Left cardiac atrium (tissue), 4 donors: ENCODE data around the gene EPHB2. TPM values are rescaled to one million over a fixed set of nuclear protein-coding genes. Genes with fewer than 3 reads are reported as not detected.
A peak's percentile ranks its signal among the peaks of the same experiment; 100 is the strongest.

ENCODE experiments used
- ATAC-seq, 2 donors: fragments of 200-7000 bp; cut with Tn5 transposase; one replicate each; pipeline ENCODE4 v1.9.1; 2020; ENCODE audit warnings: mild to moderate bottlenecking in 2 of 2, moderate library complexity in 2 of 2
- DNase-seq: peaks from one replicate; pipeline ENCODE4 v3.0.0-alpha.2; 2020
- intact Hi-C, 2 donors: fragments of 100-400 bp; cut with DNase I; formaldehyde crosslinking; loops; one replicate each; pipeline versions ENCODE4 v1.14.1 to v1.15.1; 2022 to 2023
- microRNA-seq, 2 donors: library from miRNA; unstranded; fragments of <30 nt; microRNA quantifications; one replicate each; pipeline ENCODE4 v1.2.0, GENCODE V29; 2020
- total RNA-seq, 2 donors: library from RNA; stranded (reverse); fragmentation: NEBNext Ultra II Directional; extraction: Animal tissue kit (Norgen Biotek cat#: 25700); gene quantifications; one replicate each; pipeline ENCODE4 v1.2.1, GENCODE V29; 2021
- donor health status: DM: no; HTN: yes; CAD: no.
- donor health status: DM: no; HTN: yes; CAD: no; lungs with severe emphysema.
- donor health status: DM: yes; HTN: yes; CAD: no.
- donor health status: Dilated cardiomyopathy.

Gene EPHB2
- total RNA-seq, 2 donors from 2014 or later = 2.9 to 4.3 TPM

DNA sequence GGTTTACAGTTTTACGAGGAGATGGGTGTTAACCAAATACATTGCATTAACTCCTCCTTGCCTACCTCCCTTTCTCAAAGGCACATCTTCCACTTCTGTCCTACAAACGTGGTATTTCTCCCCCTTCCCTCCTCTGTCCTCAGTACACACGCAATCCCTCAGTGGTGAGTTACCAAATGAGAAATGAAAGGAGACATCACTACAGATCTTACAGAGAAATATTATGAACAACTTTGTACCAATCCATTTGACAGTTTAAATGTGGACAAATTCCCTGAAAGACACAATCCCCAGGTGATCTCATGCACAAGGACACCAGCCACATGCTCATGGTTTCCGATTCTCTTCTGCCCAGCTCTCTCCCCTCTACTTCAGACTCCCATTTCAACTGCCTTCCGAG lies 255.7 kb downstream of the EPHB2 start:
- intact Hi-C loops = no loop called here
- no peak for DNase-seq
- ATAC-seq = no peak

DNA sequence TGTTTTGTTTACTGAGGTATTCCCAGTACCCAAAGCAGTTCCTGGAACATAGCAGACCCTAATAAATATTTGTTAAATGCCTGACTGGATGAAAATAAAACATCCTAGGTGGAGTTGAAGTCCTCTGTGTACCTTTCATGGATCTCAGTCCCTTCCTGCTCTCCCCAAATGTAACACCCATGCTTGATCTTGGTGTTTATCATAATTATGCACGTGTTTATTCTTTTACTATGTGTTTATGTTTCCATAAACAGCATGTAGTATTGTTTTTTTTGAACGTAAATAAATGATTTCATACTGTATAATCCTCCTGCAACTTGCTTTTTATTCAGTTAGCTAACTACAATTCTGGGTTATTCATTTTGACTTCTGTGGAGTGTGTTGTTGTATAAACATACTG lies 257.2 kb downstream of the EPHB2 start:
- intact Hi-C loops = no loop called here
- ATAC-seq = no peak
- no peak for DNase-seq

DNA sequence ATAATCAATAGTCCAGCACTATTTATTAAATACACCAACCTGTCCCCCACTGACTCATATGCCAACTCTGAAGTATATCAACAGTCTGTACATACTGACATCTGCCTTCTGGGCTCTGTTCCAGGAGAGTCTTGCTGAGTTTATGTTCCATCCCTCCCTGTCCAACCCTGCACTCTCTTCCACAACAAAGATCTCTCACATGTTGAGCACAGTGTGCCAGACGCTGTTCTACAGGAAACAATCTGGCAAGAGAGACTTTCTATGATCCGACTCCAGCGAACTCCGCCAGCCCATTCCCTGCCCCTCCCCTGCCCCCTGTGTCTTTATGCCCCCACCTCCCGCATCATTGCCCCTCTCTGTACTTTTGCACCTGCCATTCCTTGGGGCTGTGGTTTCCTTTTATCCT lies 258.7 kb downstream of the EPHB2 start:
- intact Hi-C loops = no loop called here
- ATAC-seq (peak in 1 of 2 donors; percentile 18), DNase-seq (no peak)

DNA sequence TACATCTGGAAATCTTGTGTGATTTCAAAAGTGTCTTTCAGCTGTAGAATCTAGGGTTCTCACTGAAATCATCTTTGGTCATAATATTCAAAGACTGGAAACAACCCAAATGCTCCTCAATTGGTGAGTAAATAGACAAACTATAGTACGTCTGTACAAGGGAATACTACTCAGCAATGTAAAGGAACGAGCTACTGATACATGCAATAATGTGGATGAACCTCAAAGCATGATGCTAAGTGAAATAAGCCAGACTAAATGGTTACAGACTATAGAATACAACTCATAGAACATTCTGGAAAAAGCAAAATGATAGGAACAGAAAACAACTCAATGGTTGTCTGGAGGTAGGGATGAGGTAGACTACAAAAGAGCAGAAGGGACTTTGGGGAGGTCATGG lies 259.5 kb downstream of the EPHB2 start:
- ATAC-seq = no peak
- DNase-seq = no peak
- intact Hi-C loops = no loop called here

Small RNA genes lying within 50 kb of the gene (microRNA-seq; reads per million reads assigned to microRNA genes)
- gene MIR4253 = 0 reads per million in 2 donors
- gene MIR4684 = 0 reads per million in 2 donors

Other genes starting within 250 kb of the EPHB2 start
- gene EPHA8, start 147.3 kb upstream of the EPHB2 start, total RNA-seq = not detected
- 100 to 1,000 TPM in 1 of 2 donors, 10 to 100 TPM in 1; 95.9 to 254 TPM for gene C1QA, start 74.2 kb upstream of the EPHB2 start, total RNA-seq
- 100 to 1,000 TPM; 121 to 292 TPM for gene C1QC, start 67.2 kb upstream of the EPHB2 start, total RNA-seq
- gene C1QB, start 57.6 kb upstream of the EPHB2 start, total RNA-seq = 100 to 1,000 TPM; 133 to 356 TPM